GM20000 (cell line): ENCODE measurements around the gene IVL.

Experiments
- DNase-seq: peaks from one replicate; pipeline ENCODE4 v3.0.0; 2012; ENCODE audit warnings: low spot score
- CTCF ChIP-seq: IDR thresholded peaks from 2 replicates; pipeline ENCODE4 v1.5.1; 2012; ENCODE audit warnings: mild to moderate bottlenecking, control low read depth; ENCODE audit errors: extremely low read depth, missing control alignments

The IVL gene

GRCh38 chr1:152928671-152929070, 20.3 kb downstream of the IVL start:
- no peak for DNase-seq
- no peak for TF ChIP-seq CTCF

GRCh38 chr1:152932170-152932811, 23.9 kb downstream of the IVL start:
- TF ChIP-seq CTCF, result no peak
- no peak for DNase-seq

GRCh38 chr1:152933196-152933595, 24.9 kb downstream of the IVL start:
- no peak for TF ChIP-seq CTCF
- no peak for DNase-seq

GRCh38 chr1:152940614-152941013, 32.3 kb downstream of the IVL start:
- DNase-seq, result no peak
- TF ChIP-seq CTCF, result no peak

- no peak for TF ChIP-seq CTCF
- DNase-seq, result no peak
Measured at GRCh38 chr1:152941037-152941711, 32.8 kb downstream of the IVL start.

- DNase-seq, result no peak
- TF ChIP-seq CTCF, result no peak
Measured at GRCh38 chr1:152942161-152942560, 33.8 kb downstream of the IVL start.

GRCh38 chr1:152946248-152946647, 37.9 kb downstream of the IVL start:
- no peak for TF ChIP-seq CTCF
- DNase-seq, result no peak
